Gastrocnemius medialis (tissue), 4 donors: ENCODE results near the gene OVAAL.

Source experiments
- POLR2A ChIP-seq, 2 donors: fragments of 450-650 bp; IDR thresholded peaks; one replicate each; pipeline ENCODE4 v1.6.1; 2017; ENCODE audit warnings: antibody characterized with exemption in 2 of 2, mild to moderate bottlenecking in 2 of 2, moderate library complexity in 2 of 2
- TF ChIP-seq, protein P1 (sequence below), 5 experiments: fragments of 450-650 bp in 3 of 5; fragments of 200-600 bp in 2 of 5; sonication (generic) in 2 of 5; IDR thresholded peaks in 4 of 5; conservative IDR thresholded peaks in 1 of 5; 1 replicate in 4 of 5; 2 replicates in 1 of 5; pipeline ENCODE4 v1.5.1; 2016 to 2019; ENCODE audit warnings: antibody characterized with exemption in 5 of 5, mild to moderate bottlenecking in 3 of 5, moderate library complexity in 3 of 5

DNA sequence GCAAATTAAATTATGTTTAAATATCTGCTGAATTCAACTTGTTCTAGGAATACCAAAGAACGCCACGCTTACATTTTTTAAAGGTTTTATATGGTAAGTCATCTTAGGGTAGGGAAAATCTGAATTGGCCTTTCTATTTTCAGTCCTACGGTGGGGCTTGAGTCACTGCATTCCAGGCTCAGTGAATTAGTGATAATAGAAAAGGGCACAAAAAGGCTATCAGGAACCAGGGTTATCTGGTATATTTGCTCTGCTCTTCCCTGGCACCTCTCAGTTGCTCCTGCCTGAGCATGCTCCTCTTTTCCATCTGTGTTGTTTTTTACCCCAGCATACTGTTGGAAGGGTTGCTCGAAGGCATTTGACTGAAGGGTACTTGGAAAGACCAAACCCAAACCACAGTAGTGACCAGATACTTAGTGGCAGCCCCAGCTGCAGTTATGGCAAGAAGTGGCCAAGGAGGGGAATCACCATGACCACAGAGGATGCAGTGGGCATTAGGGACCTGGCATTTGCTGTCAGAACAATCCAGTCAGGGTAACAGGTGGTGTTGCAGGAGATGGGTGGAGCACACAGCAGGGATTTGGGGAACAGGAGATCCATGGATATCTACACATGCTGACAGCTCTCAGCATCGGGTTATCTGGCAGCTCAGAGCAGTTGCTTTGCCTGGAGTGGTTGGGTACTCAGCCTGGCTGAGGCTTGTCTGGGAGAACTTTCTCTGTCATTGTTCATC lies 2.3 kb downstream of the OVAAL start:
- TF ChIP-seq, protein P1, sequence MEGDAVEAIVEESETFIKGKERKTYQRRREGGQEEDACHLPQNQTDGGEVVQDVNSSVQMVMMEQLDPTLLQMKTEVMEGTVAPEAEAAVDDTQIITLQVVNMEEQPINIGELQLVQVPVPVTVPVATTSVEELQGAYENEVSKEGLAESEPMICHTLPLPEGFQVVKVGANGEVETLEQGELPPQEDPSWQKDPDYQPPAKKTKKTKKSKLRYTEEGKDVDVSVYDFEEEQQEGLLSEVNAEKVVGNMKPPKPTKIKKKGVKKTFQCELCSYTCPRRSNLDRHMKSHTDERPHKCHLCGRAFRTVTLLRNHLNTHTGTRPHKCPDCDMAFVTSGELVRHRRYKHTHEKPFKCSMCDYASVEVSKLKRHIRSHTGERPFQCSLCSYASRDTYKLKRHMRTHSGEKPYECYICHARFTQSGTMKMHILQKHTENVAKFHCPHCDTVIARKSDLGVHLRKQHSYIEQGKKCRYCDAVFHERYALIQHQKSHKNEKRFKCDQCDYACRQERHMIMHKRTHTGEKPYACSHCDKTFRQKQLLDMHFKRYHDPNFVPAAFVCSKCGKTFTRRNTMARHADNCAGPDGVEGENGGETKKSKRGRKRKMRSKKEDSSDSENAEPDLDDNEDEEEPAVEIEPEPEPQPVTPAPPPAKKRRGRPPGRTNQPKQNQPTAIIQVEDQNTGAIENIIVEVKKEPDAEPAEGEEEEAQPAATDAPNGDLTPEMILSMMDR (IDR thresholded peaks at IDR 0.05 in 4 of 5, conservative IDR thresholded peaks at IDR 0.05 in 1 of 5) = no peak
- no peak for TF ChIP-seq POLR2A (IDR thresholded peaks at IDR 0.05)
